Measurements from ENCODE around the gene TNNT2. TPM values are rescaled to one million over a fixed set of nuclear protein-coding genes. Genes with fewer than 3 reads are reported as not detected.

The TNNT2 gene
- total and polyA plus RNA-seq, 8 donors, result 0.06 to 7.0 (median 0.99) TPM

DNA sequence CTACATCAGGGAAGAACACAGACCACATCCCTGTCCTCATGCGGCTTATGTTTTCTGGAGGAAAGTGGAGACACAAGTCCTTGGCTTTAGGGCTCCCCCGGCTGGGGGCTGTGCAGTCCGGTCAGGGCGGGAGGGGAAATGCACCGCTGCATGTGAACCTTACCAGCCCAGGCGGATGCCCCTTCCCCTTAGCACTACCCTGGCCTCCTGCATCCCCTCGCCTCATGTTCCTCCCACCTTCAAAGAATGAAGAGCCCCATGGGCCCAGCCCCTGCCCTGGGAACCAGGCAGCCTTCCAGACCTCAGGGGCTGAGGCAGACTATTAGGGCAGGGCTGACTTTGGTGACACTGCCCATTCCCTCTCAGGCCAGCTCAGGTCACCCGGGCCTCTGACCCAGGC, 45.5 kb downstream of the TNNT2 start:
- Histone ChIP-seq H3K27me3 (no peaks in the 10 kb centered on the region), H3K27ac (no peak overlapping the region), H3K4me1 (no peaks in the 10 kb centered on the region), H3K36me3 (no peaks in the 10 kb centered on the region), H3K4me3 (no peak overlapping the region), H3K9me3 (no peaks in the 10 kb centered on the region)
- no peak for FAIRE-seq
- no peak for ATAC-seq
- intact Hi-C loops (cut with DNase I), result no loop called here
- DNase-seq, result peak in 1 of 6 donors; percentile 40
- no peak for TF ChIP-seq CTCF (IDR thresholded peaks at IDR 0.05)
- WGBS, 2 donors, result 85 to 88% methylated on average over 8 of the region's 8 CpGs

GRCh38 chr1:201331166-201331565, 46.3 kb downstream of the TNNT2 start:
- no peak for TF ChIP-seq CTCF (IDR thresholded peaks at IDR 0.05)
- ATAC-seq (no peak), FAIRE-seq (no peak), DNase-seq (peak in 1 of 6 donors; percentile 34)
- no peaks in the 10 kb centered on the region for H3K27me3 ChIP-seq
- H3K9me3 ChIP-seq, result no peaks in the 10 kb centered on the region
- WGBS, 2 donors, result 73 to 78% methylated on average over 7 of the region's 7 CpGs
- intact Hi-C loops (cut with DNase I), result no loop called here
- H3K4me1 ChIP-seq, result no peaks in the 10 kb centered on the region
- H3K4me3 ChIP-seq, result no peak overlapping the region
- H3K27ac ChIP-seq, result no peak overlapping the region
- H3K36me3 ChIP-seq, result no peaks in the 10 kb centered on the region

DNA sequence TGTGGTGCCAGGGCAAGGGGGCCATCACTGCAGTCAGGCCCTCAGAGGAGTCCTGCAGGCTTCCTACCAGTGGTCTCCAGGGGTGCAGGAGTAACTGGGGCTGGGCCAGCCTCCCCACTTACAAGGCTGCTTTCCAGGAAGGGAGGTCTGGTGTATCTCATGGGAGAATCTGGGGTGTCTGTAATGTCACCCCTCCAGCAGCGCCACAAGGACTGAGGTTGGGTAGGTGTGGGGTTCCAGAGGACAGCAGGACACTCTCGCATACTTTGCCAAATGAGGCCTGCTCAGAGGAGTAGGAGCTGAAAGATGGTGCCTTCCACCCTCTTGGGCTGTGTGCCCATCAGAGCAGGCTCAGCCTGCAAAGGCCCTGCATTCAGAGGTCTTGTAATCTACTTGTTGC, 46.9 kb downstream of the TNNT2 start:
- Histone ChIP-seq H3K4me3 (no peak overlapping the region), H3K27me3 (no peaks in the 10 kb centered on the region), H3K4me1 (no peaks in the 10 kb centered on the region), H3K27ac (no peak overlapping the region), H3K9me3 (no peaks in the 10 kb centered on the region), H3K36me3 (no peaks in the 10 kb centered on the region)
- DNase-seq, result peak in 1 of 6 donors; percentile 31
- WGBS, 2 donors, result 94 to 97% methylated on average over 2 of the region's 2 CpGs
- ATAC-seq, result no peak
- TF ChIP-seq CTCF (IDR thresholded peaks at IDR 0.05), result no peak
- intact Hi-C loops (cut with DNase I), result no loop called here
- FAIRE-seq, result no peak

GRCh38 chr1:201329801-201330200, 47.7 kb downstream of the TNNT2 start:
- no peak for ATAC-seq
- WGBS, 2 donors, result 72 to 75% methylated on average over 4 of the region's 4 CpGs
- no peak for FAIRE-seq
- peak in 1 of 6 donors; percentile 22 for DNase-seq
- Histone ChIP-seq H3K36me3 (no peaks in the 10 kb centered on the region), H3K4me3 (no peak overlapping the region), H3K27me3 (no peaks in the 10 kb centered on the region), H3K9me3 (no peaks in the 10 kb centered on the region), H3K4me1 (no peaks in the 10 kb centered on the region), H3K27ac (no peak overlapping the region)
- intact Hi-C loops (cut with DNase I), result no loop called here
- no peak for TF ChIP-seq CTCF (IDR thresholded peaks at IDR 0.05)

DNA sequence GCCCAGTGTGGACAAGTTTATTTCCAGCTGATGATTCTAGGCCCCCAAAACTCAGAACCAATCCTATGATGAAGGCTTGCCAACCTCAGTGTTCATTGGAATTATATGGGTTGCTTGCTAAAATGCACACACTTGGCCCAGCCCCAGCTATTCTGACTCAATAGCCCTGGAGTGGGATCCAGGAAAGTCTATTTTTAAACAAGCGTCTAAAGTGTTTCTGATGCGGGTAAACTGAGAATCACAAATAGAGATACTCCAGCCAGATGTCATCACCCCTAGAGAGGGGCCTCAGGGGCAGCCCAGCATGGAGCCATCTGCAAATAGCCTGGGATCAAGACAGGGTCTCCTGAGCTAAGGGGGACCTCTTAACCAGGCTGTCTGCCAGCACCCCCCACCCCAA, 48.2 kb downstream of the TNNT2 start:
- no peak overlapping the region for H3K27ac ChIP-seq

More for the DNA sequence above, 48.2 kb downstream of the TNNT2 start:
- Histone ChIP-seq H3K9me3 (no peaks in the 10 kb centered on the region), H3K27me3 (no peaks in the 10 kb centered on the region), H3K4me3 (no peak overlapping the region), H3K36me3 (no peaks in the 10 kb centered on the region), H3K4me1 (no peaks in the 10 kb centered on the region)
- intact Hi-C loops (cut with DNase I), result no loop called here
- TF ChIP-seq CTCF (IDR thresholded peaks at IDR 0.05), result no peak
- no peak for ATAC-seq
- 86 to 93% methylated on average over 2 of the region's 2 CpGs for WGBS, 2 donors
- no peak for FAIRE-seq
- DNase-seq, result peak in 1 of 6 donors; percentile 18
